Activated CD8-positive, alpha-beta T cell treated with anti-CD3 and anti-CD28 coated beads for 36 hours (primary cell): ENCODE measurements around the gene RFTN1. TPM values are rescaled to one million over a fixed set of nuclear protein-coding genes. Genes with fewer than 3 reads are reported as not detected.

Source experiments
- ATAC-seq: fragments of 200-7000 bp; cut with Tn5 transposase; one replicate; pipeline ENCODE4 v1.10.0; 2021; ENCODE audit warnings: mild to moderate bottlenecking, moderate library complexity
- CTCF ChIA-PET: fragments of 350-600 bp; sonication (Branson Sonifier 250); formaldehyde crosslinking; loops from one replicate; lab custom pipeline; 2021; ENCODE audit warnings: antibody characterized with exemption; lab: Charles Lee
- POLR2A ChIA-PET: fragments of 350-600 bp; sonication (Branson Sonifier 250); formaldehyde crosslinking; loops from one replicate; lab custom pipeline; 2021; ENCODE audit warnings: antibody characterized with exemption; lab: Charles Lee
- DNase-seq: peaks from one replicate; pipeline ENCODE4 v3.0.0-alpha.2; 2020
- H3K27ac Mint-ChIP-seq: one replicate; pipeline ENCODE4 v1.8.0; 2021; ENCODE audit warnings: mild to moderate bottlenecking, mixed read lengths
- H3K27me3 Mint-ChIP-seq: one replicate; pipeline ENCODE4 v1.8.0; 2021; ENCODE audit warnings: mixed read lengths
- H3K36me3 Mint-ChIP-seq: one replicate; pipeline ENCODE4 v1.8.0; 2021; ENCODE audit warnings: low read depth, mixed read lengths
- H3K4me1 Mint-ChIP-seq: one replicate; pipeline ENCODE4 v1.8.0; 2021; ENCODE audit warnings: low read depth, mixed read lengths
- H3K4me3 Mint-ChIP-seq: one replicate; pipeline ENCODE4 v1.8.0; 2021; ENCODE audit warnings: mild to moderate bottlenecking, moderate library complexity, mixed read lengths
- H3K9me3 Mint-ChIP-seq: one replicate; pipeline ENCODE4 v1.8.0; 2021; ENCODE audit warnings: mixed read lengths
- intact Hi-C: fragments of 100-400 bp; cut with micrococcal nuclease; formaldehyde crosslinking; loops from one replicate; pipeline ENCODE4 v1.10.0; 2022
- total RNA-seq, 2 experiments: library from RNA; stranded (reverse); gene quantifications; one replicate each; pipeline ENCODE4 v1.2.3, GENCODE V29; 2021
- TF ChIP-seq, protein P1 (sequence below): fragments of 200-600 bp; IDR thresholded peaks from one replicate; pipeline ENCODE4 v1.8.0; 2022; ENCODE audit warnings: antibody characterized with exemption, mild to moderate bottlenecking

The RFTN1 gene
- total RNA-seq, 2 experiments from 2014 or later: 113 to 125 TPM

DNA sequence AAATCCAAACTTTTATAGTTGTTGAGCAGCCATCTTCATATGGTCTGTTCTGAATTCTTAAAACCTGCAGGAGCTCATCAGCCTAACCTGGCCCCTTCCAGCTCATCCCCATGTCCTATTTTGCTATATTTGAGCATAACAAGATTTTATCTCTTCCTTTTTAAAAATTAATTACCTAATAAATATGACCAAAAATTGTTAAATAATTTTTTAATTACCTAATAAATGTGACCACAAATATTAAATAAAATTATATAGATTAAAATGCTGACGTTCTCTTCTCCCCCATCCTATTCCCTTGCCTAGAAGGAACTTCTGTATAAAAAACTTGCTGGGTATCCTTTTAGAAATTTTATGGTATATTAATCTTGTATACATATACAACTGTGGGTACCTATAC is 204.8 kb downstream of the RFTN1 start:
- Mint-ChIP-seq H3K9me3 (peaks cover 8% of the 10 kb centered on the region), H3K4me1 (peaks cover 89% of the 10 kb centered on the region), H3K4me3 (no peak overlapping the region), H3K36me3 (peaks cover 81% of the 10 kb centered on the region), H3K27me3 (no peaks in the 10 kb centered on the region), H3K27ac (peak overlapping the region; percentile 94)
- ChIA-PET CTCF (interaction anchor here (1.4 to 9.9 kb wide), 3 partner anchors 10 to 1533 kb away, joined by 3 to 120 read pairs (median 60); no protein-coding TSS in a partner anchor), POLR2A (interaction anchor here (2.6 kb wide), 2 partner anchors 14 to 18 kb away, joined by 19 to 24 read pairs; no protein-coding TSS in a partner anchor)
- TF ChIP-seq, protein P1, sequence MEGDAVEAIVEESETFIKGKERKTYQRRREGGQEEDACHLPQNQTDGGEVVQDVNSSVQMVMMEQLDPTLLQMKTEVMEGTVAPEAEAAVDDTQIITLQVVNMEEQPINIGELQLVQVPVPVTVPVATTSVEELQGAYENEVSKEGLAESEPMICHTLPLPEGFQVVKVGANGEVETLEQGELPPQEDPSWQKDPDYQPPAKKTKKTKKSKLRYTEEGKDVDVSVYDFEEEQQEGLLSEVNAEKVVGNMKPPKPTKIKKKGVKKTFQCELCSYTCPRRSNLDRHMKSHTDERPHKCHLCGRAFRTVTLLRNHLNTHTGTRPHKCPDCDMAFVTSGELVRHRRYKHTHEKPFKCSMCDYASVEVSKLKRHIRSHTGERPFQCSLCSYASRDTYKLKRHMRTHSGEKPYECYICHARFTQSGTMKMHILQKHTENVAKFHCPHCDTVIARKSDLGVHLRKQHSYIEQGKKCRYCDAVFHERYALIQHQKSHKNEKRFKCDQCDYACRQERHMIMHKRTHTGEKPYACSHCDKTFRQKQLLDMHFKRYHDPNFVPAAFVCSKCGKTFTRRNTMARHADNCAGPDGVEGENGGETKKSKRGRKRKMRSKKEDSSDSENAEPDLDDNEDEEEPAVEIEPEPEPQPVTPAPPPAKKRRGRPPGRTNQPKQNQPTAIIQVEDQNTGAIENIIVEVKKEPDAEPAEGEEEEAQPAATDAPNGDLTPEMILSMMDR: no peak
- no peak for DNase-seq
- no peak for ATAC-seq
- intact Hi-C loops: no loop called here

DNA sequence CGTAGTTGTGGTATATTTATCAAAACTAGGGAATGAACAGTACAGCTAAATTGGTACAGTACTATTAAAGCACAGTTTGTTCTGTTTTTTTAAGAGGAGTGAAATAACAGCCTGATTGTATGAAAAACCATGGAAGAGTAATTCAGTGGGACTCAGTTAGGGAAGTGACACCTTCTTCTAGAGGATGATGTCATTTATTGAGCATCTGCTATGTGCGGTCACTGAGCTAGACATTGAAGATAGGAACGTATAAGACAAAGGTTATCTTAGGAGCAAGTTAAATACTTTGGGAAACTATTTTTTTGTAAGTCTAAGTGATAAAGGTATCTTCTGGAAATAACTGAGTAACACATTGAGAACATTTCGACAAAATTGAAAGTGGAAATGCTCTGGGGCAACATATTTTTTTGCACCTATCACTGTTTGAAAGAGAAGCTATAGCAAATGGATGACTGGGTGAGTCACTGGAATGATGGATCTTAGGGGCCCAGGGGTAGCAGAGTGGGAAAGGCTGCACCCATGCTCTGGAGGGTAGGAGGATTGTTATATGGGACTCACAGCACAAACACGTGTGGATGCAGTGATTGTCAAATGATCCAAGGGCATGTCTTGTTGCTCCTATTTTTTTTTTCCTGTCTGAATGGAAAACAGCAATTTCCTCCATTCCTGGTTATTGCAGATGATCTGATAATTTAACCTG is 205.5 kb downstream of the RFTN1 start:
- no peak for DNase-seq
- peak overlapping the region; percentile 37 for H3K4me3 Mint-ChIP-seq
- no peak for ATAC-seq
- CTCF ChIA-PET: interaction anchor here (1.4 to 9.9 kb wide), 4 partner anchors 10 to 1534 kb away, joined by 3 to 120 read pairs (median 32); no protein-coding TSS in a partner anchor
- H3K27me3 Mint-ChIP-seq: no peaks in the 10 kb centered on the region
- H3K27ac Mint-ChIP-seq: peak overlapping the region; percentile 94
- intact Hi-C loops: no loop called here
- H3K9me3 Mint-ChIP-seq: peaks cover 8% of the 10 kb centered on the region
- H3K36me3 Mint-ChIP-seq: peaks cover 80% of the 10 kb centered on the region
- POLR2A ChIA-PET: interaction anchor here (0.6 to 2.6 kb wide), 7 partner anchors 10 to 204 kb away, joined by 3 to 24 read pairs (median 4); no protein-coding TSS in a partner anchor
- TF ChIP-seq, protein P1: no peak
- peaks cover 88% of the 10 kb centered on the region for H3K4me1 Mint-ChIP-seq

GRCh38 chr3:16305111-16305541 is 208.4 kb downstream of the RFTN1 start:
- peaks cover 93% of the 10 kb centered on the region for H3K4me1 Mint-ChIP-seq
- intact Hi-C loops: no loop called here
- peak overlapping the region; percentile 57 for H3K4me3 Mint-ChIP-seq
- CTCF ChIA-PET: interaction anchor here (1.0 to 9.9 kb wide), 4 partner anchors 13 to 177 kb away, joined by 4 to 120 read pairs (median 34); no protein-coding TSS in a partner anchor
- peaks cover 83% of the 10 kb centered on the region for H3K36me3 Mint-ChIP-seq
- peaks cover 8% of the 10 kb centered on the region for H3K9me3 Mint-ChIP-seq
- H3K27me3 Mint-ChIP-seq: no peaks in the 10 kb centered on the region
- H3K27ac Mint-ChIP-seq: peak overlapping the region; percentile 94
- TF ChIP-seq, protein P1: no peak
- POLR2A ChIA-PET: interaction anchor here (0.6 to 6.8 kb wide), 12 partner anchors 9 to 1438 kb away, joined by 3 to 86 read pairs (median 4); partner anchors contain the start of genes DPH3, OXNAD1 and RFTN1
- DNase-seq (peak; percentile 88), ATAC-seq (peak; percentile 42)

DNA sequence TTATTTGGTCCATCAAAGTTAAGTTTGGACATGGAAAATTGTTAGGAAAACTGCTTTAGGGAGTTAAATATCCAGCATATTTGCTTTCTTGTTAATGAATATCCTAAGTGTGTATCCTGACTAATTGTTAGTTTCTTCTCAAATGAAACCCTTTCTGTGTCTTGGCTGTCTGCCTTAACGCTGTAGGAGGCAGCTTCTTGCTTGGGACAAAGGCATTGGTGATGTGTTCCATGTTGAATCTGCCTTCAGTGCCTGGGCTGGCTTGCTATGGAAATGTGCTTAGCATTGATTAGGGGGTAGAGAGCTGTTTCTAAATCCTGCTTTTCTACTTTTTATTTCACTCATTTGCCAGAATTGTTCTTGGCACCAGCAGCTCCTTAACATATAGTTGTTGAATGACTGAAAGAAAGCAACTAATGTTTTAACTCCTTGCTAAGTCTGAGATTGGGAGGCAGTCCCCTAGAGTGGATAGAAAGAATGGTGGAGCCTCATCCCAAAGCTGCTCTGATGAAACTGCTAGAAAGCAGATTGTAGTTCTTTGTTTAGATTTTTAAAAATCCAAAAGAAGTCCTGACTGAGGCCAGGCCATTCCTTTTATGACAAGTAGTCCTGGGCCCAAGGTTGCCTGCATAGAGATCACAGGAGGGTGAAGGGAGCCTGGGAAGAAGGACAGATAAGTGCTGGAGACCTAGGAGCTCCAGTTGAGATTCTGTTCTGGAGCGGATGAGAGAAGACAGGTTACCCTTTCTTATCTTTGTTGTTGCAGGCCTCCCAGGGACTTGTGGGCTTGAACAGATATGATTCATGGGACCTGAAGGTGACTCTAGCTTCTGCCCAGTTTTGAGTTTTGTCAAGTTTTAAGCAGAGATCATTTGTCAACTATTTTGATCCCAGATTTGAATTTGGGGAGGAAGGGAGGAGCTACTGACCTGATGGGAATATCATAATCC is 209.2 kb downstream of the RFTN1 start:
- POLR2A ChIA-PET: interaction anchor here (0.6 to 6.8 kb wide), 11 partner anchors 10 to 1439 kb away, joined by 3 to 86 read pairs (median 3); partner anchors contain the start of genes DPH3, OXNAD1 and RFTN1
- Mint-ChIP-seq H3K4me1 (peaks cover 93% of the 10 kb centered on the region), H3K9me3 (peaks cover 8% of the 10 kb centered on the region), H3K27me3 (no peaks in the 10 kb centered on the region), H3K36me3 (peaks cover 84% of the 10 kb centered on the region), H3K4me3 (peak overlapping the region; percentile 57), H3K27ac (peak overlapping the region; percentile 94)
- intact Hi-C loops: no loop called here
- TF ChIP-seq, protein P1: no peak
- DNase-seq (peak; percentile 59), ATAC-seq (peak; percentile 29)
- CTCF ChIA-PET: interaction anchor here (1.0 to 9.9 kb wide), 4 partner anchors 12 to 178 kb away, joined by 4 to 120 read pairs (median 34); no protein-coding TSS in a partner anchor
